HL-60 (cell line): ENCODE results near the gene PCDHGA4.

Source experiments
- DNase-seq, 2 experiments: peaks; one replicate each; pipeline ENCODE4 v3.0.0-alpha.2; 2010 to 2020; ENCODE audit warnings: low read depth in 1 of 2, low spot score in 1 of 2
- H3K27ac ChIP-seq: fragments of 250-450 bp; sonication (Bioruptor Pico); replicated peaks from 2 replicates; pipeline ENCODE4 v1.5.1; 2020; ENCODE audit warnings: mild to moderate bottlenecking, moderate library complexity
- H3K27me3 ChIP-seq: fragments of 250-450 bp; sonication (Bioruptor Pico); 2 replicates; pipeline ENCODE4 v1.5.1; 2021; ENCODE audit warnings: mild to moderate bottlenecking, moderate library complexity; ENCODE audit not compliant: insufficient read depth, poor library complexity, severe bottlenecking
- H3K4me3 ChIP-seq: replicated peaks from 2 replicates; pipeline ENCODE4 v1.5.1; 2011; ENCODE audit warnings: mild to moderate bottlenecking, control low read depth, low read length; ENCODE audit not compliant: insufficient read depth
- GABPA ChIP-seq: IDR thresholded peaks from 2 replicates; pipeline ENCODE4 v1.6.1; 2012; ENCODE audit warnings: low read depth
- POLR2AphosphoS5 ChIP-seq: IDR thresholded peaks from 2 replicates; pipeline ENCODE4 v1.6.1; 2012; ENCODE audit warnings: low read depth
- SPI1 ChIP-seq: IDR thresholded peaks from 2 replicates; pipeline ENCODE4 v1.6.1; 2012; ENCODE audit warnings: low read depth, mild to moderate bottlenecking, borderline replicate concordance
- TF ChIP-seq, protein P1 (sequence below): IDR thresholded peaks from 2 replicates; pipeline ENCODE4 v1.6.1; 2012; ENCODE audit warnings: low read depth; ENCODE audit not compliant: insufficient replicate concordance
- TF ChIP-seq, protein P2 (sequence below): IDR thresholded peaks from one replicate; pipeline ENCODE4 v1.5.1; 2011; ENCODE audit warnings: low read length, control low read depth, inconsistent platforms; ENCODE audit not compliant: insufficient read depth

The PCDHGA4 gene

GRCh38 chr5:141360685-141361084 is 5.9 kb downstream of the PCDHGA4 start:
- Histone ChIP-seq H3K4me3 (no peak overlapping the region), H3K27me3 (no peaks in the 10 kb centered on the region), H3K27ac (no peak overlapping the region)
- no peak for DNase-seq
- TF ChIP-seq SPI1 (no peak), POLR2AphosphoS5 (no peak)

DNA sequence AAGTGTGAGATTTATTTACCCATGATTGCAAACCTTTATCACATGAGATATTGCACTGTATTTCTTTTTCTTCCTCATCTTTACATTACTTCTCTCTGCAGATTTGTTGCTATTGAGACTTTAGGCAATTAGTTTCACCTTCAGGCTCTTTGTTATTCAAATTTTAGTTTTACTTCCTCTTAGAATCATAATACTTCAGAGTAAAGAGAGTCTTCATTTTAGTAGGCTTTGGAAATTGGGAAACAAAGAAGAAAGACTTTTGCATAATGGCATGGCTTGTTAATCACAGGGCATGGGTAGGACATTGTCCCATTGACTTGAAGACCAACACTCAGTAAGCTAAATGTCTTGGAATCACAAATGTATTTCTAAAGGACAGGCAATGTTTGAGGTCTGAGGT is 7.9 kb downstream of the PCDHGA4 start:
- H3K27me3 ChIP-seq = no peaks in the 10 kb centered on the region
- no peak for DNase-seq
- no peak for TF ChIP-seq GABPA
- no peak for TF ChIP-seq POLR2AphosphoS5
- TF ChIP-seq, protein P1, sequence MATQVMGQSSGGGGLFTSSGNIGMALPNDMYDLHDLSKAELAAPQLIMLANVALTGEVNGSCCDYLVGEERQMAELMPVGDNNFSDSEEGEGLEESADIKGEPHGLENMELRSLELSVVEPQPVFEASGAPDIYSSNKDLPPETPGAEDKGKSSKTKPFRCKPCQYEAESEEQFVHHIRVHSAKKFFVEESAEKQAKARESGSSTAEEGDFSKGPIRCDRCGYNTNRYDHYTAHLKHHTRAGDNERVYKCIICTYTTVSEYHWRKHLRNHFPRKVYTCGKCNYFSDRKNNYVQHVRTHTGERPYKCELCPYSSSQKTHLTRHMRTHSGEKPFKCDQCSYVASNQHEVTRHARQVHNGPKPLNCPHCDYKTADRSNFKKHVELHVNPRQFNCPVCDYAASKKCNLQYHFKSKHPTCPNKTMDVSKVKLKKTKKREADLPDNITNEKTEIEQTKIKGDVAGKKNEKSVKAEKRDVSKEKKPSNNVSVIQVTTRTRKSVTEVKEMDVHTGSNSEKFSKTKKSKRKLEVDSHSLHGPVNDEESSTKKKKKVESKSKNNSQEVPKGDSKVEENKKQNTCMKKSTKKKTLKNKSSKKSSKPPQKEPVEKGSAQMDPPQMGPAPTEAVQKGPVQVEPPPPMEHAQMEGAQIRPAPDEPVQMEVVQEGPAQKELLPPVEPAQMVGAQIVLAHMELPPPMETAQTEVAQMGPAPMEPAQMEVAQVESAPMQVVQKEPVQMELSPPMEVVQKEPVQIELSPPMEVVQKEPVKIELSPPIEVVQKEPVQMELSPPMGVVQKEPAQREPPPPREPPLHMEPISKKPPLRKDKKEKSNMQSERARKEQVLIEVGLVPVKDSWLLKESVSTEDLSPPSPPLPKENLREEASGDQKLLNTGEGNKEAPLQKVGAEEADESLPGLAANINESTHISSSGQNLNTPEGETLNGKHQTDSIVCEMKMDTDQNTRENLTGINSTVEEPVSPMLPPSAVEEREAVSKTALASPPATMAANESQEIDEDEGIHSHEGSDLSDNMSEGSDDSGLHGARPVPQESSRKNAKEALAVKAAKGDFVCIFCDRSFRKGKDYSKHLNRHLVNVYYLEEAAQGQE = no peak
- TF ChIP-seq SPI1 = no peak
- TF ChIP-seq, protein P2, sequence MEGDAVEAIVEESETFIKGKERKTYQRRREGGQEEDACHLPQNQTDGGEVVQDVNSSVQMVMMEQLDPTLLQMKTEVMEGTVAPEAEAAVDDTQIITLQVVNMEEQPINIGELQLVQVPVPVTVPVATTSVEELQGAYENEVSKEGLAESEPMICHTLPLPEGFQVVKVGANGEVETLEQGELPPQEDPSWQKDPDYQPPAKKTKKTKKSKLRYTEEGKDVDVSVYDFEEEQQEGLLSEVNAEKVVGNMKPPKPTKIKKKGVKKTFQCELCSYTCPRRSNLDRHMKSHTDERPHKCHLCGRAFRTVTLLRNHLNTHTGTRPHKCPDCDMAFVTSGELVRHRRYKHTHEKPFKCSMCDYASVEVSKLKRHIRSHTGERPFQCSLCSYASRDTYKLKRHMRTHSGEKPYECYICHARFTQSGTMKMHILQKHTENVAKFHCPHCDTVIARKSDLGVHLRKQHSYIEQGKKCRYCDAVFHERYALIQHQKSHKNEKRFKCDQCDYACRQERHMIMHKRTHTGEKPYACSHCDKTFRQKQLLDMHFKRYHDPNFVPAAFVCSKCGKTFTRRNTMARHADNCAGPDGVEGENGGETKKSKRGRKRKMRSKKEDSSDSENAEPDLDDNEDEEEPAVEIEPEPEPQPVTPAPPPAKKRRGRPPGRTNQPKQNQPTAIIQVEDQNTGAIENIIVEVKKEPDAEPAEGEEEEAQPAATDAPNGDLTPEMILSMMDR = no peak
- H3K4me3 ChIP-seq = no peak overlapping the region
- no peak overlapping the region for H3K27ac ChIP-seq

GRCh38 chr5:141363952-141364660 is 9.3 kb downstream of the PCDHGA4 start, which contains the start of gene PCDHGA5:
TSS of gene PCDHGA5 (plus strand) at chr5:141364162. CDS start at chr5:141364331, 169 bp downstream.
- Histone ChIP-seq H3K27me3 (no peaks in the 10 kb centered on the region), H3K27ac (no peak within 1 kb of the TSS), H3K4me3 (peak within 1 kb of the TSS; percentile 16)
- no peak for DNase-seq
- TF ChIP-seq, protein P2 = no peak
- TF ChIP-seq POLR2AphosphoS5 (no peak), GABPA (no peak), SPI1 (no peak)
- TF ChIP-seq, protein P1 = no peak

DNA sequence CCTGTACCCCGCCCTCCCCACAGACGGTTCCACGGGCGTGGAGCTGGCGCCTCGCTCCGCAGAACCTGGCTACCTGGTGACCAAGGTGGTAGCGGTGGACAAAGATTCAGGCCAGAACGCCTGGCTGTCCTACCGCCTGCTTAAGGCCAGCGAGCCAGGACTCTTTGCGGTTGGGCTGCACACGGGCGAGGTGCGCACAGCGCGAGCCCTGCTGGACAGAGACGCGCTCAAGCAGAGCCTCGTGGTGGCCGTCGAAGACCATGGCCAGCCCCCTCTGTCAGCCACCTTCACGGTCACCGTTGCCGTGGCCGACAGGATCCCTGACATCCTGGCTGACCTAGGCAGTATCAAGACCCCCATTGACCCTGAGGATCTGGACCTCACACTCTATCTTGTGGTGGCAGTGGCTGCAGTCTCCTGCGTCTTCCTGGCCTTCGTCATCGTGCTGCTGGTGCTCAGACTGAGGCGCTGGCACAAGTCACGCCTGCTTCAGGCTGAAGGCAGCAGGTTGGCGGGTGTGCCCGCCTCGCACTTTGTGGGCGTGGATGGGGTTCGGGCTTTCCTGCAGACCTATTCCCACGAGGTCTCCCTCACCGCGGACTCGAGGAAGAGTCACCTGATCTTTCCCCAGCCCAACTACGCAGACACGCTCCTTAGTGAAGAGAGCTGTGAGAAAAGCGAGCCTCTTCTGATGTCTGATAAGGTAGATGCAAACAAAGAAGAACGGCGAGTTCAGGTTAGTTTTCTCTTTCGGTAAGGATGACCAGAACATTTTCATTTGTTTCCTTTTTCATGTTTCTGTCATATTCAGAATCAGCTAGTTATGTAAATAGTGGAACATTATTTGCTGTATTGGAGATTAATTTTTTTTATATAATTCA is 11.4 kb downstream of the PCDHGA4 start:
- H3K27me3 ChIP-seq = no peaks in the 10 kb centered on the region
- TF ChIP-seq, protein P2 = no peak
- no peak for TF ChIP-seq GABPA
- TF ChIP-seq, protein P1 = no peak
- TF ChIP-seq SPI1 = no peak
- TF ChIP-seq POLR2AphosphoS5 = no peak
- DNase-seq = no peak
- no peak overlapping the region for H3K4me3 ChIP-seq
- H3K27ac ChIP-seq = no peak overlapping the region
